Lower leg skin (tissue), 3 donors: ENCODE measurements around the gene COBL.

ENCODE experiments used
- CTCF ChIP-seq, 3 donors: fragments of 450-650 bp; IDR thresholded peaks; one replicate each; pipeline ENCODE4 v1.5.1; 2016; ENCODE audit warnings: antibody characterized with exemption in 3 of 3, mild to moderate bottlenecking in 3 of 3, moderate library complexity in 2 of 3
- POLR2A ChIP-seq, 2 donors: fragments of 450-650 bp; IDR thresholded peaks; one replicate each; pipeline ENCODE4 v1.6.1; 2016 to 2017; ENCODE audit warnings: antibody characterized with exemption in 2 of 2, mild to moderate bottlenecking in 1 of 2, moderate library complexity in 1 of 2

GRCh38 chr7:51312951-51313737 is 3.5 kb downstream of the COBL start:
- TF ChIP-seq CTCF (IDR thresholded peaks at IDR 0.05) = no peak
- no peak for TF ChIP-seq POLR2A (IDR thresholded peaks at IDR 0.05)
